Measurements from ENCODE around the gene AMELY.
"Not testable (repeated sequence)": the region's sequence is repeated elsewhere in the genome, so short reads cannot be mapped to it uniquely, and the experiment has no call there.

Gene AMELY

GRCh38 chrY:6911253-6911881, at the start of gene AMELY:
Gene AMELY (minus strand): TSS chrY:6911752. CDS start chrY:6872608, 39,144 bp downstream.
- DNase-seq (ENCODE audit: low read depth) = no peak

- no peak for DNase-seq (ENCODE audit: low read depth)
Observed at GRCh38 chrY:6949947-6950346, 38.4 kb upstream of the AMELY start.

- DNase-seq (ENCODE audit: low read depth) = no peak
Observed at GRCh38 chrY:6948378-6948777, 36.8 kb upstream of the AMELY start.

- DNase-seq (ENCODE audit: low read depth) = no peak
Observed at GRCh38 chrY:6947695-6948094, 36.1 kb upstream of the AMELY start.

GRCh38 chrY:6935497-6935896, 23.9 kb upstream of the AMELY start:
- DNase-seq (ENCODE audit: low read depth) = no peak

- no peak for DNase-seq (ENCODE audit: low read depth)
Observed at GRCh38 chrY:6931779-6932396, 20.3 kb upstream of the AMELY start.

GRCh38 chrY:6929237-6929636, 17.7 kb upstream of the AMELY start:
- DNase-seq (ENCODE audit: low read depth) = no peak

GRCh38 chrY:6928265-6928664, 16.7 kb upstream of the AMELY start:
- no peak for DNase-seq (ENCODE audit: low read depth)

- no peak for DNase-seq (ENCODE audit: low read depth)
Observed at GRCh38 chrY:6921061-6921460, 9.5 kb upstream of the AMELY start.

- DNase-seq (ENCODE audit: low read depth) = no peak
Observed at GRCh38 chrY:6913362-6913761, 1.8 kb upstream of the AMELY start.

- no peak for DNase-seq (ENCODE audit: low read depth)
Observed at GRCh38 chrY:6910372-6911252, 940 bp downstream of the AMELY start, which contains the start of gene TBL1Y. Gene TBL1Y (plus strand): TSS chrY:6910697. CDS start chrY:7025085, 114,388 bp downstream.

- DNase-seq (ENCODE audit: low read depth) = no peak
Observed at GRCh38 chrY:6909856-6910255, 1.7 kb downstream of the AMELY start.

GRCh38 chrY:6909118-6909521, 2.4 kb downstream of the AMELY start:
- DNase-seq (ENCODE audit: low read depth) = no peak

- DNase-seq (ENCODE audit: low read depth) = not testable (repeated sequence)
Observed at GRCh38 chrY:6908021-6908420, 3.5 kb downstream of the AMELY start.

- DNase-seq (ENCODE audit: low read depth) = no peak
Observed at GRCh38 chrY:6907591-6907990, 4.0 kb downstream of the AMELY start.

- DNase-seq (ENCODE audit: low read depth) = not testable (repeated sequence)
Observed at GRCh38 chrY:6902116-6902515, 9.4 kb downstream of the AMELY start.

- no peak for DNase-seq (ENCODE audit: low read depth)
Observed at GRCh38 chrY:6895236-6895635, 16.3 kb downstream of the AMELY start.

- no peak for DNase-seq (ENCODE audit: low read depth)
Observed at GRCh38 chrY:6894496-6894895, 17.1 kb downstream of the AMELY start.

- DNase-seq (ENCODE audit: low read depth) = no peak
Observed at GRCh38 chrY:6849384-6849783, 62.2 kb downstream of the AMELY start.

- DNase-seq (ENCODE audit: low read depth) = not testable (repeated sequence)
Observed at GRCh38 chrY:6842650-6843049, 68.9 kb downstream of the AMELY start.

Measured in ELR (cell line).